Fibroblast of lung (primary cell): ENCODE results near the gene HIRA.

Source experiments
- EZH2 ChIP-seq: IDR thresholded peaks from 2 replicates; pipeline ENCODE4 v1.5.1; 2012; ENCODE audit warnings: low read length, control low read depth, mild to moderate bottlenecking; ENCODE audit errors: missing control alignments
- TF ChIP-seq, protein P1 (sequence below), 2 donors: IDR thresholded peaks in 1 of 2; conservative IDR thresholded peaks in 1 of 2; 1 replicate in 1 of 2; 2 replicates in 1 of 2; pipeline ENCODE4 v1.5.1; 2011 to 2012; ENCODE audit warnings: low read length in 2 of 2, control low read depth in 1 of 2, inconsistent platforms in 1 of 2, low read depth in 1 of 2, mild to moderate bottlenecking in 1 of 2

- TF ChIP-seq EZH2 = no peak
- TF ChIP-seq, protein P1, sequence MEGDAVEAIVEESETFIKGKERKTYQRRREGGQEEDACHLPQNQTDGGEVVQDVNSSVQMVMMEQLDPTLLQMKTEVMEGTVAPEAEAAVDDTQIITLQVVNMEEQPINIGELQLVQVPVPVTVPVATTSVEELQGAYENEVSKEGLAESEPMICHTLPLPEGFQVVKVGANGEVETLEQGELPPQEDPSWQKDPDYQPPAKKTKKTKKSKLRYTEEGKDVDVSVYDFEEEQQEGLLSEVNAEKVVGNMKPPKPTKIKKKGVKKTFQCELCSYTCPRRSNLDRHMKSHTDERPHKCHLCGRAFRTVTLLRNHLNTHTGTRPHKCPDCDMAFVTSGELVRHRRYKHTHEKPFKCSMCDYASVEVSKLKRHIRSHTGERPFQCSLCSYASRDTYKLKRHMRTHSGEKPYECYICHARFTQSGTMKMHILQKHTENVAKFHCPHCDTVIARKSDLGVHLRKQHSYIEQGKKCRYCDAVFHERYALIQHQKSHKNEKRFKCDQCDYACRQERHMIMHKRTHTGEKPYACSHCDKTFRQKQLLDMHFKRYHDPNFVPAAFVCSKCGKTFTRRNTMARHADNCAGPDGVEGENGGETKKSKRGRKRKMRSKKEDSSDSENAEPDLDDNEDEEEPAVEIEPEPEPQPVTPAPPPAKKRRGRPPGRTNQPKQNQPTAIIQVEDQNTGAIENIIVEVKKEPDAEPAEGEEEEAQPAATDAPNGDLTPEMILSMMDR (conservative IDR thresholded peaks at IDR 0.05 in 1 of 2, IDR thresholded peaks at IDR 0.05 in 1 of 2; ENCODE audit: low read depth in 1 of 2, low read length in 2 of 2) = no peak
These were observed 7.4 kb downstream of the HIRA start for GRCh38 chr22:19424186-19424500.
